ENCODE measurements around the gene NARS2. TPM values are rescaled to one million over a fixed set of nuclear protein-coding genes. Genes with fewer than 3 reads are reported as not detected.
"Not testable (repeated sequence)": the region's sequence is repeated elsewhere in the genome, so short reads cannot be mapped to it uniquely, and the experiment has no call there.

The NARS2 gene
- polyA plus RNA-seq, 3 donors, result 36.9 to 48.2 (median 41.2) TPM

GRCh38 chr11:78587446-78587845 lies 12.8 kb upstream of the NARS2 start:
- no peak for DNase-seq

GRCh38 chr11:78586452-78587046 lies 11.9 kb upstream of the NARS2 start:
- DNase-seq, result no peak

- no peak for DNase-seq
These were observed 9.2 kb upstream of the NARS2 start for GRCh38 chr11:78583889-78584288.

- no peak for DNase-seq
These were observed 2.8 kb upstream of the NARS2 start for GRCh38 chr11:78577495-78577894.

- no peak for DNase-seq
These were observed 2.0 kb upstream of the NARS2 start for GRCh38 chr11:78576549-78577097.

- no peak for DNase-seq
These were observed 814 bp upstream of the NARS2 start for GRCh38 chr11:78575478-78575877.

- no peak for DNase-seq
These were observed 983 bp downstream of the NARS2 start for GRCh38 chr11:78573681-78574080.

GRCh38 chr11:78573271-78573670 lies 1.4 kb downstream of the NARS2 start:
- no peak for DNase-seq

- DNase-seq, result no peak
These were observed 2.3 kb downstream of the NARS2 start for GRCh38 chr11:78572394-78572793.

GRCh38 chr11:78570031-78570430 lies 4.6 kb downstream of the NARS2 start:
- DNase-seq, result no peak

GRCh38 chr11:78567209-78567608 lies 7.5 kb downstream of the NARS2 start:
- no peak for DNase-seq

GRCh38 chr11:78564490-78565467 lies 9.9 kb downstream of the NARS2 start:
- DNase-seq, result peak; percentile 65

GRCh38 chr11:78564037-78564436 lies 10.6 kb downstream of the NARS2 start:
- not testable (repeated sequence) for DNase-seq

GRCh38 chr11:78563090-78563489 lies 11.6 kb downstream of the NARS2 start:
- DNase-seq, result not testable (repeated sequence)

GRCh38 chr11:78562398-78562797 lies 12.3 kb downstream of the NARS2 start:
- no peak for DNase-seq

- no peak for DNase-seq
These were observed 13.7 kb downstream of the NARS2 start for GRCh38 chr11:78560826-78561484.

- DNase-seq, result no peak
These were observed 14.5 kb downstream of the NARS2 start for GRCh38 chr11:78560153-78560552.

GRCh38 chr11:78557236-78557635 lies 17.4 kb downstream of the NARS2 start:
- DNase-seq, result no peak

- no peak for DNase-seq
These were observed 19.1 kb downstream of the NARS2 start for GRCh38 chr11:78555592-78555991.

GRCh38 chr11:78552881-78553280 lies 21.8 kb downstream of the NARS2 start:
- no peak for DNase-seq

GRCh38 chr11:78552139-78552538 lies 22.5 kb downstream of the NARS2 start:
- not testable (repeated sequence) for DNase-seq

- no peak for DNase-seq
These were observed 23.6 kb downstream of the NARS2 start for GRCh38 chr11:78551066-78551465.
